ENCODE data around the gene OPN3.

DNA sequence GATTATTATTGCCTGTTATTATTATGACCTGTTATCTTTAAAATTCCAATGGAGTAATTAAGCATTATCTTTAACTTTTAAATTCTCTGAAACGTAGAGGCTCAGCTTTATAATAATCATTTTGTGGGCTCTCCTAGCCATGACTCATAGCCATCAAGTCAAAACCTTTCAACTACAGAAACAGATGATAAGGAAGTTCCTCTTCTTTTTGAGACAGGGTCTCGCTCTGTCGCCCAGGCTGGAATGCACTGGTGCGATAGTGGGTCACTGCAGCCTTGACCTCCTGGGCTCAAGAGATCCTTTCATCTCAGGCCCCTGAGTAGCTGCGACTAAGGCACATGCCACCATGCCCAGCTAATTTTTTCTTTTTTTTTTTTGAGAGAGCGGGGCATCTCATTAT is 43.5 kb downstream of the OPN3 start:
- TF ChIP-seq MYC (IDR thresholded peaks at IDR 0.05; ENCODE audit: low read depth, low read length) (no peak), POLR2A (IDR thresholded peaks at IDR 0.05; ENCODE audit: low read depth, low read length) (no peak), EZH2 (IDR thresholded peaks at IDR 0.05; ENCODE audit: borderline replicate concordance, low read depth, low read length, severe bottlenecking) (no peak), POLR2AphosphoS5 (IDR thresholded peaks at IDR 0.05; ENCODE audit: insufficient read depth, low read depth, low read length) (no peak), GATA2 (IDR thresholded peaks at IDR 0.05; ENCODE audit: insufficient read depth, insufficient read length, low read depth, low read length) (no peak), FOS (IDR thresholded peaks at IDR 0.05; ENCODE audit: borderline replicate concordance, insufficient read depth, low read length) (no peak), JUN (IDR thresholded peaks at IDR 0.05; ENCODE audit: borderline replicate concordance, insufficient read depth, insufficient read length, low read depth) (no peak)
- TF ChIP-seq, protein P1, sequence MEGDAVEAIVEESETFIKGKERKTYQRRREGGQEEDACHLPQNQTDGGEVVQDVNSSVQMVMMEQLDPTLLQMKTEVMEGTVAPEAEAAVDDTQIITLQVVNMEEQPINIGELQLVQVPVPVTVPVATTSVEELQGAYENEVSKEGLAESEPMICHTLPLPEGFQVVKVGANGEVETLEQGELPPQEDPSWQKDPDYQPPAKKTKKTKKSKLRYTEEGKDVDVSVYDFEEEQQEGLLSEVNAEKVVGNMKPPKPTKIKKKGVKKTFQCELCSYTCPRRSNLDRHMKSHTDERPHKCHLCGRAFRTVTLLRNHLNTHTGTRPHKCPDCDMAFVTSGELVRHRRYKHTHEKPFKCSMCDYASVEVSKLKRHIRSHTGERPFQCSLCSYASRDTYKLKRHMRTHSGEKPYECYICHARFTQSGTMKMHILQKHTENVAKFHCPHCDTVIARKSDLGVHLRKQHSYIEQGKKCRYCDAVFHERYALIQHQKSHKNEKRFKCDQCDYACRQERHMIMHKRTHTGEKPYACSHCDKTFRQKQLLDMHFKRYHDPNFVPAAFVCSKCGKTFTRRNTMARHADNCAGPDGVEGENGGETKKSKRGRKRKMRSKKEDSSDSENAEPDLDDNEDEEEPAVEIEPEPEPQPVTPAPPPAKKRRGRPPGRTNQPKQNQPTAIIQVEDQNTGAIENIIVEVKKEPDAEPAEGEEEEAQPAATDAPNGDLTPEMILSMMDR (IDR thresholded peaks at IDR 0.05; ENCODE audit: extremely low read depth in 1 of 2, insufficient read depth in 1 of 2, low read depth in 1 of 2, low read length in 2 of 2) = no peak
- TF ChIP-seq, protein P2, sequence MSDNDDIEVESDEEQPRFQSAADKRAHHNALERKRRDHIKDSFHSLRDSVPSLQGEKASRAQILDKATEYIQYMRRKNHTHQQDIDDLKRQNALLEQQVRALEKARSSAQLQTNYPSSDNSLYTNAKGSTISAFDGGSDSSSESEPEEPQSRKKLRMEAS (IDR thresholded peaks at IDR 0.05; ENCODE audit: insufficient read depth, insufficient read length) = no peak
